ENCODE data around the gene ACCSL. TPM values are rescaled to one million over a fixed set of nuclear protein-coding genes. Genes with fewer than 3 reads are reported as not detected.

Gene ACCSL
- total RNA-seq, 1 experiment from 2014 or later = not detected

DNA sequence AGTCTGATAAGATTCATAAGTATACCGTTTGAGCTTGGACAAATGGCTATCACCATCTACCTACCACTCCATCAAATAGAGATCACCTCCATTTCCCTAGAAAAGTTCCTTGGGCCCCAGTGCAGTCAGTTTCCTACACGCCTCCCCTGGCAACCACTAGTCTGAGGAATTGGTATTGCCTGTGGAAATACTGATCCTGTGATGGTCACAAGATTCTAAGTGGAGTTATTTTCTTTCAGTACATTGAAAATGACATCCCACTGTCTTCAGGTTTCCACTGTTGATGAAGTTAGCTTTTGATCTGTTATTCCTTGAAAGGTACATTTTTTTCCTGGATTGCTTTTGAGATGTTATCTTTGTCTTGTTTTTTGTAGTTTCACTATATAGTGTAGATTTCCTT lies 4.6 kb upstream of the ACCSL start:
- no peak for DNase-seq
- Histone ChIP-seq H3K9me2 (ENCODE audit: insufficient read depth) (no peaks in the 10 kb centered on the region), H3K4me3 (no peak overlapping the region), H3K27ac (no peak overlapping the region), H3K4me1 (replicated peaks; ENCODE audit: insufficient read depth) (no peaks in the 10 kb centered on the region), H3K36me3 (ENCODE audit: low read depth) (no peaks in the 10 kb centered on the region), H4K20me1 (ENCODE audit: insufficient read depth) (no peaks in the 10 kb centered on the region), H3F3A (ENCODE audit: insufficient read depth, low read depth) (no peaks in the 10 kb centered on the region), H3K9me3 (ENCODE audit: insufficient read depth, low read depth) (no peaks in the 10 kb centered on the region), H2AFZ (no peak overlapping the region), H3K4me2 (no peak overlapping the region), H3K79me2 (ENCODE audit: low read depth) (no peaks in the 10 kb centered on the region), H3K27me3 (ENCODE audit: insufficient read depth, low read depth) (peaks cover 27% of the 10 kb centered on the region)
- no TSS peak for BruUV-seq (replicated peaks)
- TF ChIP-seq, protein P1, sequence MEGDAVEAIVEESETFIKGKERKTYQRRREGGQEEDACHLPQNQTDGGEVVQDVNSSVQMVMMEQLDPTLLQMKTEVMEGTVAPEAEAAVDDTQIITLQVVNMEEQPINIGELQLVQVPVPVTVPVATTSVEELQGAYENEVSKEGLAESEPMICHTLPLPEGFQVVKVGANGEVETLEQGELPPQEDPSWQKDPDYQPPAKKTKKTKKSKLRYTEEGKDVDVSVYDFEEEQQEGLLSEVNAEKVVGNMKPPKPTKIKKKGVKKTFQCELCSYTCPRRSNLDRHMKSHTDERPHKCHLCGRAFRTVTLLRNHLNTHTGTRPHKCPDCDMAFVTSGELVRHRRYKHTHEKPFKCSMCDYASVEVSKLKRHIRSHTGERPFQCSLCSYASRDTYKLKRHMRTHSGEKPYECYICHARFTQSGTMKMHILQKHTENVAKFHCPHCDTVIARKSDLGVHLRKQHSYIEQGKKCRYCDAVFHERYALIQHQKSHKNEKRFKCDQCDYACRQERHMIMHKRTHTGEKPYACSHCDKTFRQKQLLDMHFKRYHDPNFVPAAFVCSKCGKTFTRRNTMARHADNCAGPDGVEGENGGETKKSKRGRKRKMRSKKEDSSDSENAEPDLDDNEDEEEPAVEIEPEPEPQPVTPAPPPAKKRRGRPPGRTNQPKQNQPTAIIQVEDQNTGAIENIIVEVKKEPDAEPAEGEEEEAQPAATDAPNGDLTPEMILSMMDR (conservative IDR thresholded peaks at IDR 0.05) = no peak
- TF ChIP-seq EZH2 (IDR thresholded peaks at IDR 0.05; ENCODE audit: low read depth) = no peak
- POLR2A ChIA-PET (ENCODE audit: unreplicated experiment) = no interaction called here
- intact Hi-C loops (cut with micrococcal nuclease; ENCODE audit: unreplicated experiment) = no loop called here
- CTCF ChIA-PET = no interaction called here

DNA sequence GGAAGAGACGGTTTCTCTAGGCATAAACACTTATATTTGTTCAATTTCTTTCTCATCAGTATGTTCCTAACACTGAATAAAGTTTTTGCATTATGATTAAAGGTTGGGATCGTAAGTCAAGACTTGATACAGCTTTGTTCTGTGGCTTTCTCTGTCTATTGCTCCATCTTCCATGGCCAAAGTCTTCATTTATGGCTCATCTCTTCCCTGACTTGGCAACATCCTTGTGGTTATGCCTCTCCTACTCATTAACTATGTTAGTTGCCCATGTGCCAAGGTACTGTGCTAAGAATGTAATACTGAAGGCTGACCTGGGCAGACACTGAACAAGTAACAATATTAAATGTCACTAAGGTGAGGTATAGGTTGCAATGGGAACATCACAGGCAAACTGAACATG lies 1.6 kb upstream of the ACCSL start:
- Histone ChIP-seq H3F3A (ENCODE audit: insufficient read depth, low read depth) (no peaks in the 10 kb centered on the region), H2AFZ (no peak overlapping the region), H3K9me2 (ENCODE audit: insufficient read depth) (no peaks in the 10 kb centered on the region), H3K4me1 (replicated peaks; ENCODE audit: insufficient read depth) (no peaks in the 10 kb centered on the region), H3K4me2 (no peak overlapping the region), H3K27ac (no peak overlapping the region), H4K20me1 (ENCODE audit: insufficient read depth) (no peaks in the 10 kb centered on the region), H3K4me3 (no peak overlapping the region), H3K79me2 (ENCODE audit: low read depth) (no peaks in the 10 kb centered on the region), H3K36me3 (ENCODE audit: low read depth) (no peaks in the 10 kb centered on the region), H3K27me3 (ENCODE audit: insufficient read depth, low read depth) (peaks cover 35% of the 10 kb centered on the region), H3K9me3 (ENCODE audit: insufficient read depth, low read depth) (no peaks in the 10 kb centered on the region)
- DNase-seq = no peak
- intact Hi-C loops (cut with micrococcal nuclease; ENCODE audit: unreplicated experiment) = no loop called here
- CTCF ChIA-PET = no interaction called here
- POLR2A ChIA-PET (ENCODE audit: unreplicated experiment) = no interaction called here
- BruUV-seq (replicated peaks) = no TSS peak
- TF ChIP-seq, protein P1 (conservative IDR thresholded peaks at IDR 0.05) = no peak
- no peak for TF ChIP-seq EZH2 (IDR thresholded peaks at IDR 0.05; ENCODE audit: low read depth)

DNA sequence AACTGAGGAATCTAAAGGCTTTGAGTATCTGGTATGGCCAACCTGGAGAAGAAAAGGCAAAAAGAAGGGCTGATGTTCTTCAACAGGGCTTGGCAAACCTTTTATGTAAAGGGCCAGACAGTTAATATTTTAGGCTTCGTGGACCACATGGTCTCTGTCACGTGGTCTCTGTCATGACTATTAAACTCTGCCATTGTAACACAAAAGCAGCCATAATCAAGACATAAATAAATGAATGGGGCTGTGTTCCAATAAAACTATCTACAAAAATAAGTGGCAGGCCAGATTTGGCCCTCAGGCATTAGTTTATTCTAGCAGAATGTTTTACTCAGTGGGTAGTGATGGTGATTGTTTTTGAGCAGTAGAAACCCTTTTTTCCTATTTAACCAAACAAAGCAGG lies 483 bp upstream of the ACCSL start:
- Histone ChIP-seq H4K20me1 (ENCODE audit: insufficient read depth) (no peaks in the 10 kb centered on the region), H3K9me2 (ENCODE audit: insufficient read depth) (no peaks in the 10 kb centered on the region; the same call in 1 of the 2 replicates), H3K36me3 (ENCODE audit: low read depth) (no peaks in the 10 kb centered on the region), H3K4me2 (no peak overlapping the region), H3K27ac (no peak overlapping the region), H3K4me1 (replicated peaks; ENCODE audit: insufficient read depth) (no peaks in the 10 kb centered on the region), H2AFZ (no peak overlapping the region), H3F3A (ENCODE audit: insufficient read depth, low read depth) (no peaks in the 10 kb centered on the region), H3K27me3 (ENCODE audit: insufficient read depth, low read depth) (peaks cover 45% of the 10 kb centered on the region), H3K4me3 (no peak overlapping the region), H3K9me3 (ENCODE audit: insufficient read depth, low read depth) (no peaks in the 10 kb centered on the region), H3K79me2 (ENCODE audit: low read depth) (no peaks in the 10 kb centered on the region)
- no TSS peak for BruUV-seq (replicated peaks)
- ChIA-PET POLR2A (ENCODE audit: unreplicated experiment) (no interaction called here), CTCF (no interaction called here)
- intact Hi-C loops (cut with micrococcal nuclease; ENCODE audit: unreplicated experiment) = no loop called here
- no peak for DNase-seq
- no peak for TF ChIP-seq EZH2 (IDR thresholded peaks at IDR 0.05; ENCODE audit: low read depth)
- TF ChIP-seq, protein P1 (conservative IDR thresholded peaks at IDR 0.05) = no peak

All from PC-9 (cell line).